ENCODE measurements around the gene PCED1B.

PCED1B gene

GRCh38 chr12:47206450-47207339, 127.3 kb downstream of the PCED1B start:
- DNase-seq (ENCODE audit: low read depth), result no peak
- TF ChIP-seq CTCF (IDR thresholded peaks at IDR 0.05; ENCODE audit: low read length, missing control alignments), result no peak
- no peak overlapping the region for H3K4me3 ChIP-seq (replicated peaks; ENCODE audit: low read depth, low read length)

GRCh38 chr12:47207340-47207717, 127.9 kb downstream of the PCED1B start:
- peak; percentile 21 for DNase-seq (ENCODE audit: low read depth)
- no peak overlapping the region for H3K4me3 ChIP-seq (replicated peaks; ENCODE audit: low read depth, low read length)
- no peak for TF ChIP-seq CTCF (IDR thresholded peaks at IDR 0.05; ENCODE audit: low read length, missing control alignments)

DNA sequence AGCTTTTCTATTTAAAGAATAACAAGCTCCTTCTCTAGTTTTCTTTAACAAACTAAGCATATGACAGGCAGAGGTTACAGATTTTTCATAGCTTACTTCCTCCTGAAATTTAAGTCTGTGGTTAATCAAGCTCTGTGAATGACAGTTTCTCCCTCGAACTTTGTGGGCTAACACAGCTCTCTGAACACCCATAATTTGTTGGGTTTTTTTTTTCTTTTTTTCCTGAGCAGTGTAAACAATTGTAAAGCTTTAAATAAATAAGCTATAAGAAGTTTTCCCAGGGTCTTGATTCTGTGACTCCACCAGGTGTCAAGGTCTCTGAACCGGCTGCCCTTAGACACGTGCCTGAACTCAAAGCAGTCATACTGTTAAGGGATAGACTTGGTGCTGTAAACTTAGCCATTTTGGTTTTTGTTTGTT, 128.4 kb downstream of the PCED1B start:
- H3K4me3 ChIP-seq (replicated peaks; ENCODE audit: low read depth, low read length), result no peak overlapping the region
- no peak for DNase-seq (ENCODE audit: low read depth)
- no peak for TF ChIP-seq CTCF (IDR thresholded peaks at IDR 0.05; ENCODE audit: low read length, missing control alignments)

- TF ChIP-seq CTCF (IDR thresholded peaks at IDR 0.05; ENCODE audit: low read length, missing control alignments), result no peak
- DNase-seq (ENCODE audit: low read depth), result no peak
- no peak overlapping the region for H3K4me3 ChIP-seq (replicated peaks; ENCODE audit: low read depth, low read length)
Observed at GRCh38 chr12:47209014-47209413, 129.6 kb downstream of the PCED1B start.

DNA sequence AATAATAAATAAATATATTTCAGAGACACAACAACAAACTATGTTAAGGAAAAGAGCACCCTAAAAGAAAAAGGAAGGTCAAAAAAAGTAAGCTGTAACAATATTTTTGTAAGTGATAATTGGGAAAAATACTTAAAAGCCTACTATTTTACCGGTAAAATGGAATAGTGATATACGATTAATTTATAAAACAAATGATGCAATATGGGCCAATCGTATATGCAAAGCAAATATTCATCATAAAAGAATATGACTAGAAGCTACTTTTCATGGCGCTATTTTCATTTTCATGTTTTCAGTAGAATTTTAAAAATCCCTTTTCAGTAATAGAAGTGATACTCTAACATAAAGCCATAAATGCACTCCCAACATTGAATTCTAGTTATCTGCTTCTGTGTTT, 131.4 kb downstream of the PCED1B start:
- no peak overlapping the region for H3K4me3 ChIP-seq (replicated peaks; ENCODE audit: low read depth, low read length)
- DNase-seq (ENCODE audit: low read depth), result no peak
- no peak for TF ChIP-seq CTCF (IDR thresholded peaks at IDR 0.05; ENCODE audit: low read length, missing control alignments)

- no peak for TF ChIP-seq CTCF (IDR thresholded peaks at IDR 0.05; ENCODE audit: low read length, missing control alignments)
- H3K4me3 ChIP-seq (replicated peaks; ENCODE audit: low read depth, low read length), result no peak overlapping the region
- no peak for DNase-seq (ENCODE audit: low read depth)
Observed at GRCh38 chr12:47212701-47213039, 133.2 kb downstream of the PCED1B start.

- H3K4me3 ChIP-seq (replicated peaks; ENCODE audit: low read depth, low read length), result no peak overlapping the region
- no peak for DNase-seq (ENCODE audit: low read depth)
- TF ChIP-seq CTCF (IDR thresholded peaks at IDR 0.05; ENCODE audit: low read length, missing control alignments), result no peak
Observed at GRCh38 chr12:47213396-47213795, 134.0 kb downstream of the PCED1B start.

All from fibroblast of pulmonary artery (primary cell).